HCT116 (cell line): ENCODE measurements around the gene SLC12A5. TPM values are rescaled to one million over a fixed set of nuclear protein-coding genes. Genes with fewer than 3 reads are reported as not detected.

Experiments
- ATAC-seq: fragments of 200-7000 bp; cut with Tn5 transposase; 2 replicates; pipeline ENCODE4 v1.9.1; 2020; ENCODE audit warnings: mild to moderate bottlenecking, moderate library complexity
- BruUV-seq: library from RNA; stranded (reverse); fragments of 400-500 nt; replicated peaks from 2 replicates; lab custom pipeline; 2021; lab: Mats Ljungman, UMichigan
- CTCF ChIA-PET: fragments of 300-600 bp; sonication (Branson Sonifier 250); formaldehyde crosslinking; loops from one replicate; lab custom pipeline; 2021; ENCODE audit warnings: antibody characterized with exemption; lab: Charles Lee
- POLR2A ChIA-PET: fragments of 300-600, 350-600 bp; sonication (Branson Sonifier 250); formaldehyde crosslinking; loops from one replicate; lab custom pipeline; 2021; ENCODE audit warnings: antibody characterized with exemption; lab: Charles Lee
- RAD21 ChIA-PET, 2 experiments: fragments of 300-600 bp; sonication (Branson Sonifier 250); formaldehyde crosslinking; loops; one replicate each; lab custom pipeline; 2023; ENCODE audit warnings: low total read pairs in 2 of 2; ENCODE audit not compliant: uncharacterized antibody in 2 of 2, unreplicated experiment in 2 of 2, low non-redundant PET in 1 of 2; lab: Charles Lee
- DNase-seq: peaks from one replicate; pipeline ENCODE4 v3.0.0-alpha.2; 2010; ENCODE audit warnings: low read depth, low spot score
- H2AFZ ChIP-seq: fragments of 200-600 bp; shearing (Covaris generic), sonication (generic); 2 replicates; pipeline ENCODE4 v1.6.1; 2017; ENCODE audit warnings: low read depth, mixed run types, mixed read lengths, antibody characterized with exemption, low read length; ENCODE audit not compliant: poor library complexity, severe bottlenecking
- H3K27ac ChIP-seq: 2 replicates; pipeline ENCODE4 v1.5.1; 2012; ENCODE audit warnings: low read depth, low read length
- H3K27me3 ChIP-seq: fragments of 200-600 bp; sonication (generic); 2 replicates; pipeline ENCODE4 v1.6.1; 2016; ENCODE audit warnings: mixed run types, low read length, mixed read lengths; ENCODE audit not compliant: insufficient read depth
- H3K36me3 ChIP-seq, 2 experiments: fragments of 200-500 bp in 1 of 2; fragments of 200-600 bp in 1 of 2; sonication (Bioruptor generic) in 1 of 2; sonication (generic) in 1 of 2; 2 replicates each; pipeline versions ENCODE4 v1.5.1 to v1.6.1; 2014 to 2016; ENCODE audit warnings: low read length in 2 of 2, inconsistent platforms in 1 of 2, mixed read lengths in 1 of 2, mixed run types in 1 of 2; ENCODE audit not compliant: insufficient read depth in 2 of 2, control insufficient read depth in 1 of 2
- H3K4me1 ChIP-seq, 2 experiments: fragments of 200-600 bp in 1 of 2; sonication (generic) in 1 of 2; 2 replicates each; pipeline versions ENCODE4 v1.5.1 to v1.6.1; 2012 to 2017; ENCODE audit warnings: low read length in 2 of 2, inconsistent platforms in 1 of 2, mild to moderate bottlenecking in 1 of 2, mixed read lengths in 1 of 2, mixed run types in 1 of 2, moderate library complexity in 1 of 2; ENCODE audit not compliant: insufficient read depth in 2 of 2, control insufficient read depth in 1 of 2
- H3K4me2 ChIP-seq: fragments of 200-600 bp; sonication (generic); 2 replicates; pipeline ENCODE4 v1.6.1; 2017; ENCODE audit warnings: mixed run types, low read length, mixed read lengths
- H3K4me3 ChIP-seq, 2 experiments: fragments of 200-600 bp in 1 of 2; sonication (generic) in 1 of 2; replicated peaks in 1 of 2; 2 replicates each; pipeline ENCODE4 v1.5.1; 2011 to 2016; ENCODE audit warnings: low read length in 2 of 2, control low read depth in 1 of 2, low read depth in 1 of 2, mild to moderate bottlenecking in 1 of 2, mixed read lengths in 1 of 2, mixed run types in 1 of 2
- H3K79me2 ChIP-seq: fragments of 200-600 bp; sonication (generic); 2 replicates; pipeline ENCODE4 v1.6.1; 2017; ENCODE audit warnings: mild to moderate bottlenecking, mixed run types, low read length, moderate library complexity, mixed read lengths; ENCODE audit not compliant: insufficient read depth
- H3K9ac ChIP-seq: fragments of 200-600 bp; sonication (generic); 2 replicates; pipeline ENCODE4 v1.6.1; 2016; ENCODE audit warnings: low read length, mixed read lengths
- H3K9me2 ChIP-seq: fragments of 200-600 bp; sonication (generic), shearing (Covaris generic); 2 replicates; pipeline ENCODE4 v1.6.1; 2017; ENCODE audit warnings: mixed run types, mild to moderate bottlenecking, moderate library complexity; ENCODE audit not compliant: insufficient read depth
- H3K9me3 ChIP-seq, 2 experiments: fragments of 200-500 bp in 1 of 2; fragments of 200-600 bp in 1 of 2; sonication (Bioruptor generic) in 1 of 2; sonication (generic) in 1 of 2; 2 replicates each; pipeline ENCODE4 v1.6.1; 2014 to 2017; ENCODE audit warnings: low read length in 2 of 2, mixed read lengths in 2 of 2, inconsistent platforms in 1 of 2, low read depth in 1 of 2, mild to moderate bottlenecking in 1 of 2, mixed run types in 1 of 2, moderate library complexity in 1 of 2; ENCODE audit not compliant: control insufficient read depth in 1 of 2, insufficient read depth in 1 of 2
- H4K20me1 ChIP-seq: fragments of 200-600 bp; sonication (generic), shearing (Covaris generic); 2 replicates; pipeline ENCODE4 v1.6.1; 2017; ENCODE audit warnings: mixed run types, mild to moderate bottlenecking, moderate library complexity; ENCODE audit not compliant: insufficient read depth
- CTCF ChIP-seq, 3 experiments: fragments of 200-600 bp in 1 of 3; sonication (generic) in 1 of 3; IDR thresholded peaks in 2 of 3; conservative IDR thresholded peaks in 1 of 3; 2 replicates each; pipeline ENCODE4 v1.5.1; 2012 to 2017; ENCODE audit warnings: low read depth in 2 of 3, low read length in 2 of 3, antibody characterized with exemption in 1 of 3, borderline replicate concordance in 1 of 3, control low read depth in 1 of 3, mild to moderate bottlenecking in 1 of 3, mixed read lengths in 1 of 3, mixed run types in 1 of 3, moderate library complexity in 1 of 3; ENCODE audit not compliant: insufficient read depth in 1 of 3
- EGR1 ChIP-seq: IDR thresholded peaks from 2 replicates; pipeline ENCODE4 v1.6.1; 2012; ENCODE audit warnings: low read depth
- JUND ChIP-seq: IDR thresholded peaks from 2 replicates; pipeline ENCODE4 v1.6.1; 2012
- MAX ChIP-seq: IDR thresholded peaks from 2 replicates; pipeline ENCODE4 v1.6.1; 2012
- RAD21 ChIP-seq: IDR thresholded peaks from 2 replicates; pipeline ENCODE4 v1.6.1; 2012; ENCODE audit warnings: low read depth, mild to moderate bottlenecking
- SRF ChIP-seq: IDR thresholded peaks from 2 replicates; pipeline ENCODE4 v1.6.1; 2012; ENCODE audit warnings: low read depth
- TCF7L2 ChIP-seq: IDR thresholded peaks from 2 replicates; pipeline ENCODE4 v1.7.0; 2011; ENCODE audit warnings: borderline replicate concordance, inconsistent platforms; ENCODE audit not compliant: insufficient read depth, insufficient read length; ENCODE audit errors: extremely low read depth
- YY1 ChIP-seq: IDR thresholded peaks from 2 replicates; pipeline ENCODE4 v1.6.1; 2011; ENCODE audit warnings: low read length, low read depth, moderate library complexity, mild to moderate bottlenecking; ENCODE audit not compliant: insufficient replicate concordance; ENCODE audit errors: extremely low read depth
- ZFX ChIP-seq: fragments of 450-650 bp; IDR thresholded peaks from 2 replicates; pipeline ENCODE4 v1.6.1; 2017
- intact Hi-C: fragments of 100-400 bp; cut with micrococcal nuclease; formaldehyde crosslinking; loops from 2 replicates; pipeline ENCODE4 v1.10.0; 2022
- total RNA-seq: library from RNA; stranded (reverse); gene quantifications from one replicate; pipeline ENCODE4 v1.2.1, GENCODE V29; 2021; ENCODE audit not compliant: unreplicated experiment

Gene SLC12A5
- total RNA-seq, 1 experiment from 2014 or later: 1.9 TPM

- H2AFZ ChIP-seq: no peak overlapping the region
- no peaks in the 10 kb centered on the region for H3K79me2 ChIP-seq
- H3K27me3 ChIP-seq: peaks cover 5% of the 10 kb centered on the region; the same call in 1 of the 2 replicates
- H3K4me3 ChIP-seq: no peak overlapping the region
- no TSS peak for BruUV-seq
- H3K4me2 ChIP-seq: no peak overlapping the region
- no peak for TF ChIP-seq EGR1
- no peak for TF ChIP-seq SRF
- TF ChIP-seq JUND: no peak
- TF ChIP-seq YY1: no peak
- no peak for TF ChIP-seq TCF7L2
- no peak for TF ChIP-seq ZFX
- no peak for TF ChIP-seq MAX
- TF ChIP-seq CTCF (IDR thresholded peaks at IDR 0.05 in 2 of 3, conservative IDR thresholded peaks at IDR 0.05 in 1 of 3; ENCODE audit: borderline replicate concordance in 1 of 3, insufficient read depth in 1 of 3, low read depth in 2 of 3, low read length in 2 of 3): no peak
- TF ChIP-seq RAD21: no peak
- H3K27ac ChIP-seq: no peak overlapping the region
- H3K9ac ChIP-seq: no peak overlapping the region
- H3K36me3 ChIP-seq: no peaks in the 10 kb centered on the region
- ATAC-seq: no peak
- ChIA-PET POLR2A (no interaction called here), RAD21 (no interaction called here), CTCF (no interaction called here)
- H3K9me2 ChIP-seq: no peaks in the 10 kb centered on the region
- no peak for DNase-seq
- no peaks in the 10 kb centered on the region for H3K9me3 ChIP-seq
- intact Hi-C loops: no loop called here
- H4K20me1 ChIP-seq: no peaks in the 10 kb centered on the region
- H3K4me1 ChIP-seq: peaks cover 0 to 3% of the 10 kb centered on the region in 2 experiments; a peak in 1 of 4 replicates
Observed at GRCh38 chr20:46002008-46002407, 27.0 kb upstream of the SLC12A5 start.
